Measurements from ENCODE around the gene CDC14B.

CDC14B gene

DNA sequence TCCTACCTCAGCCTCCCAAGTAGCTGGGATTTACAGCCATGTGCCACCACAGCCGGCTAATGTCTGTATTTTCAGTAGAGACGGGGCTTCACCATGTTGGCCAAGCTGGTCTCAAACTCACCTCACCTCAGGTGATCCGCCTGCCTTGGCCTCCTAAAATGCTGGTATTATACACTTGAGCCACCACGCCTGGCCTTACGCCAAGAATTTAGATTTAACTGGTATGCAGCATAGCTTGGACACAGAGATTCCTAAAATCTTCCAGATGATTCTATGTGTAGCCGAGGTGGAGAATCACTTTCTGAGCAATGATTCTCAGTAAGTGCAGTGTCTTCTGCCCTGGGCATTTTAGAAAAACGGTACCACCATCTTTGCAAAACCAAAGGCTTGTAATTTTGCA, 95.6 kb downstream of the CDC14B start:
- no peaks in the 10 kb centered on the region for H3K4me1 ChIP-seq (ENCODE audit: control insufficient read depth, low read length)
- no peak overlapping the region for H3K4me3 ChIP-seq (ENCODE audit: low read length)
- no peaks in the 10 kb centered on the region for H3K79me2 ChIP-seq (ENCODE audit: control insufficient read depth, low read length)
- H3K27me3 ChIP-seq (ENCODE audit: control insufficient read depth, low read length) = peaks cover 5% of the 10 kb centered on the region; the same call in 1 of the 2 replicates
- no peak overlapping the region for H3K27ac ChIP-seq (ENCODE audit: low read depth, low read length)
- H3F3A ChIP-seq (ENCODE audit: control insufficient read depth, insufficient read depth) = no peaks in the 10 kb centered on the region
- no peaks in the 10 kb centered on the region for H4K20me1 ChIP-seq (ENCODE audit: control insufficient read depth, insufficient read depth, low read depth, low read length)
- H3K9me3 ChIP-seq (ENCODE audit: control insufficient read depth, insufficient read depth, low read length) = no peaks in the 10 kb centered on the region
- no peaks in the 10 kb centered on the region for H3K9me2 ChIP-seq (replicated peaks; ENCODE audit: control insufficient read depth, low read length)
- no peak overlapping the region for H3K4me2 ChIP-seq (ENCODE audit: low read length)
- no peaks in the 10 kb centered on the region for H3K36me3 ChIP-seq (ENCODE audit: control insufficient read depth, low read length)
- TF ChIP-seq EZH2phosphoT487 (IDR thresholded peaks at IDR 0.05; ENCODE audit: borderline replicate concordance, low read length) (no peak), CTCF (IDR thresholded peaks at IDR 0.05; ENCODE audit: low read depth, low read length, poor library complexity, severe bottlenecking) (no peak)

DNA sequence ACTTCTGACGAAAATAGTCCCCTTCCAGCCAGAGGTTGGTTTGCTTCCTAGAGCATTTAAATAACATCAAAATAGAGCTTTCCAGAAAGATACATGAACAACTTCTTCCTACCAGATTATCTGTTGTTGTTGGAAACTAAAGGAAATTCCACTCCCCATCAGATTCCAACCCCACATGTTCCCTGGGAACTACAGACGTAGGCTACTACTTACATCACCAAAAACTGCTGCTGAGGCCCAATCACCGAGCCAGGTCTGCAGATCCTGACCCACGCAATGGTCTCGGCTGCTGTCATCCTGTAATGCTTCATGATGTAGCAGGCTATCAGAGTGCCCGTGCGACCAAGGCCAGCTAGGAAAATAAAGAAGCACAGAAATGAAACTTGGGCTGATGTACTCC, 96.3 kb downstream of the CDC14B start:
- Histone ChIP-seq H3K36me3 (ENCODE audit: control insufficient read depth, low read length) (no peaks in the 10 kb centered on the region), H3K4me2 (ENCODE audit: low read length) (no peak overlapping the region), H3K27ac (ENCODE audit: low read depth, low read length) (no peak overlapping the region), H3K4me3 (ENCODE audit: low read length) (no peak overlapping the region), H3F3A (ENCODE audit: control insufficient read depth, insufficient read depth) (no peaks in the 10 kb centered on the region), H3K4me1 (ENCODE audit: control insufficient read depth, low read length) (no peaks in the 10 kb centered on the region), H4K20me1 (ENCODE audit: control insufficient read depth, insufficient read depth, low read depth, low read length) (no peaks in the 10 kb centered on the region), H3K9me2 (replicated peaks; ENCODE audit: control insufficient read depth, low read length) (no peaks in the 10 kb centered on the region), H3K79me2 (ENCODE audit: control insufficient read depth, low read length) (no peaks in the 10 kb centered on the region), H3K27me3 (ENCODE audit: control insufficient read depth, low read length) (peaks cover 5% of the 10 kb centered on the region; the same call in 1 of the 2 replicates), H3K9me3 (ENCODE audit: control insufficient read depth, insufficient read depth, low read length) (no peaks in the 10 kb centered on the region)
- no peak for TF ChIP-seq EZH2phosphoT487 (IDR thresholded peaks at IDR 0.05; ENCODE audit: borderline replicate concordance, low read length)
- TF ChIP-seq CTCF (IDR thresholded peaks at IDR 0.05; ENCODE audit: low read depth, low read length, poor library complexity, severe bottlenecking) = no peak

- no peak overlapping the region for H3K27ac ChIP-seq (ENCODE audit: low read depth, low read length)
- no peak overlapping the region for H3K4me2 ChIP-seq (ENCODE audit: low read length)
- no peaks in the 10 kb centered on the region for H3K9me3 ChIP-seq (ENCODE audit: control insufficient read depth, insufficient read depth, low read length)
- H3K4me3 ChIP-seq (ENCODE audit: low read length) = no peak overlapping the region
- H3K79me2 ChIP-seq (ENCODE audit: control insufficient read depth, low read length) = no peaks in the 10 kb centered on the region
- TF ChIP-seq CTCF (IDR thresholded peaks at IDR 0.05; ENCODE audit: low read depth, low read length, poor library complexity, severe bottlenecking) (no peak), EZH2phosphoT487 (IDR thresholded peaks at IDR 0.05; ENCODE audit: borderline replicate concordance, low read length) (no peak)
- no peaks in the 10 kb centered on the region for H3K9me2 ChIP-seq (replicated peaks; ENCODE audit: control insufficient read depth, low read length)
- H3K27me3 ChIP-seq (ENCODE audit: control insufficient read depth, low read length) = peaks cover 5% of the 10 kb centered on the region; the same call in 1 of the 2 replicates
- H3K4me1 ChIP-seq (ENCODE audit: control insufficient read depth, low read length) = no peaks in the 10 kb centered on the region
- H3F3A ChIP-seq (ENCODE audit: control insufficient read depth, insufficient read depth) = no peaks in the 10 kb centered on the region
- H3K36me3 ChIP-seq (ENCODE audit: control insufficient read depth, low read length) = no peaks in the 10 kb centered on the region
- no peaks in the 10 kb centered on the region for H4K20me1 ChIP-seq (ENCODE audit: control insufficient read depth, insufficient read depth, low read depth, low read length)
These were observed 97.3 kb downstream of the CDC14B start for GRCh38 chr9:96522366-96522765.
